ENCODE results near the gene PALM3.
"Not testable (repeated sequence)": the region's sequence is repeated elsewhere in the genome, so short reads cannot be mapped to it uniquely, and the experiment has no call there.

Gene PALM3

DNA sequence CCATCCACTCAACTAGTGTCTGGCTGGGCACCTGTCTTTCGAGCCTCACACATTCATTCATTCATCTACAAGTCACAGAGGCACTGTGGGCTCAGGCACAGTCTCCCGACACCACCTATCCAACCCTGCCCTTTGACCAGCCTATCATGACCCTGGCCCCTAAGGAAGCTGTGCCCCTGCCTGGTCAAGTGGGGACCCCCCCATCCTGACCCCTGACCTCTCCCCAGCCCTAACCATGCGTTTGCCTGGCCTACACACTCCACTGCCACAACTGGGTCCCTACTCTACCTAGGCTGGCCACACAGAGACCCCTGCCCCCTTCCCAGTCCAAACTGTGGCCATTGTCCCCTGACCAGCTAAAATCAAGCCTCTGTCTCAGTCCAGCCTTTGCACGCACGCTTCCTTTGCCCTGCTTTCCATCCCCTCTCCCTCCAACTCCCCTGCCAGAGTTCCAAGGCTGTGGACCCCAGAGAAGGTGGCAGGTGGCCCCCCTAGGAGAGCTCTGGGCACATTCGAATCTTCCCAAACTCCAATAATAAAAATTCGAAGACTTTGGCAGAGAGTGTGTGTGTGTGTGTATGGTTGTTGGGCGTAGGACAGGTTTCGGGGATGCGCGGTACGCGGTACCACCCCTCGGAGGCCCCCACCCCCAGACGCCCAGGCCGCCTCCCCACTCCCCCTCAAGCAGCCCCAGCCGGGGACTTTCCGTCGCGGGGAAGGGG lies 30.7 kb downstream of the PALM3 start:
- no peak for DNase-seq

DNA sequence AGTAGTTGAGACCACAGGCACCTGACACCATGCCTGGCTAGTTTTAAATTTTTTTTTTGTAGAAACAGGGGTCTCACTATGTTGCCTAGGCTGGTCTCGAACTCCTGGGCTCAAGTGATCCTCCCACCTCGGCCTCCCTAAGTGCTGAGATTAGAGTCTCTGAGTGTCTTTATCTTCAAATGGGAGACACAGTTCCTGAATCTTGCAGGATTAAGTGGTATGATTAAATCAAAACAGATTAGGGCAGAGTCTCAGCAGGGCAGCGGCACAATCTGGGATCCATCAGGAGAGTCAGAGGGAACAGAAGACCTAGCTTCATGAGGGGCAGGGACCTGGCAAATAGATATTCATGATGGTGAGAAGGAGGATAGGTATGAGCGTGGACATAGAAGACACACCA lies 33.0 kb downstream of the PALM3 start:
- DNase-seq, result no peak

DNA sequence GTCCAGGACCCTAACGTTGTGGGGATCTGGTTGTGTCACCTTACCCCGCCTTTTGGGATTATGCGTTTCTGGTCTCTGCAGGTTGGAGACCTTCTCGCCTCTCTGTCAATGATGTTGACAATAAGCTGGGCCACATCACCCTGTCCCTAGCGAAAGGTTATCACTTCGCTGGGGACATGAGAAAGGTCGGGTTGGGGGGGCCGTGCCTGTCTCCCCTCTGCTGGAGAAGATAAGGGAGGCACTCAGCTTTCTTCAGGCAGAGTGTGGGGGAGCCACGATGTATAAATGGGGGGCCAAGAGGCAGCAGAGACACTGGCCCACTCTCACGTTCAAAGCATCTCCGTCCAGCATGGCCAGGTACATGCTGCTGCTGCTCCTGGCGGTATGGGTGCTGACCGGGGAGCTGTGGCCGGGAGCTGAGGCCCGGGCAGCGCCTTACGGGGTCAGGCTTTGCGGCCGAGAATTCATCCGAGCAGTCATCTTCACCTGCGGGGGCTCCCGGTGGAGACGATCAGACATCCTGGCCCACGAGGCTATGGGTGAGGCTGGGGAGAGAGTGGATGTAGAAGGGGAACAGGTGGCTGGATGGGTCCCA lies 33.9 kb downstream of the PALM3 start, which contains the start of gene RLN3:
Gene RLN3, plus strand, starts transcription at position 293 of the 595 bp plus-strand sequence. Its CDS starts 57 bp downstream, at position 350.
- DNase-seq, result no peak

DNA sequence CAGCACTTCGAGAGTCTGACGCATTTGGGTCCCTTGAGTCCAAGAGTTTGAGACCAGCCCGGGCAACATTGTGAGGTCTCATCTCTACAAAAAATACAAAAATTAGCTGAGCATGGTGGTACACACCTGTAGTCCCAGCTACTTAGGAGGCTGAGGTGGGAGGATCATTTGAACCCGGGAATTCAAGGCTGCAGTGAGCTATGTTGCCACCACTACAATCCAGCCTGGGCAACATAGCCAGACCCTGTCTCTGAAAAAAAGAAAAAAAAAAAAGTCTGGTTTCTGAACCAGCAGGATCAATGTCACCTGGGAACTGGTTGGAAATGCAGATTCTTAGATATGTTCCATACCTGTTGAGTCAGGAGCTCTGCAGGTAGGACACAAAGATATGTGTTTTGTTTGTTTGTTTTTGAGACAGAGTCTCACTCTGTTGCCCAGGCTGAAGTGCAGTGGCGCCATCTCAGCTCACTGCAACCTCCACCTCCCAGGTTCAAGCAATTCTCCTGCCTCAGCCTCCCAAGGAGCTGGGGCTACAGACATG lies 35.2 kb downstream of the PALM3 start:
- not testable (repeated sequence) for DNase-seq

DNA sequence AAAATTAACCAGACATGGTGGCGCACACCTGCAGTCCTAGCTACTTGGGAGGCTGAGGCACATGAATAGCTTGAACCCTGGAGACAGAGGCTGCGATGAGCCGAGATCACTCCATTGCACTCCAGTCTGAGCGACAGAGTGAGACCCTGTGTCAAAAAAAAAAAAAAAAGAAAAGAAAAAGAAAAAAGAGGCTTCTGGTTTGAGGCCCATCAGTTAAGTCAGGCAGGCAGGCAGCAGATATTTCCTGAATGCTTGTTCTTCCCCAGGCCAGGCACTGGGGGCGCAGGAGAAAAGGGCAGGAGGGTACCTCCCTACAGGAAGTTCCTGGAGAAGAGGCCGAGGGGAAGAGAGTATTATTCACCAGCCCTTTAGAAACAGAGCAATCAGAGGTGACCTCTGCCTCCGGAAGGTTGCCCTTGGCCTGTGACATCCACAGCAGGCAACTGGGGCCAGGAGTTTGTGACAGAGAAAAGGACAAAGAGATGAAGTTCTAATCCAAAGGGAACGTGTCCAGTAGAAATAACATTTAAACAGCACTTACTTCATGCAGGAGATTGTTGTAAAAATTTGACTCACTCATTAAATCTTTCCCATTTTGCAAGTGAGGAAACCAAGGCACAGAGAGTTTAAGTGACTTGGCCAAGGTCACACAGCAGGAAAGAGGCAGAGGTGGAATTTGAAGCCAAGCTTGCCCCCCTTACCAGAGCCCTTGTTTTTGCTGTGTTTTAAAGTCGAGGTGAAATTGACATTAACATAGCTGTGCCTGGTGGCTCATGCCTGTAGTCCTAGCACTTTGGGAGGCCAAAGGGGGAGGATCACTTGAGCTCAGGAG lies 38.3 kb downstream of the PALM3 start:
- no peak for DNase-seq

DNA sequence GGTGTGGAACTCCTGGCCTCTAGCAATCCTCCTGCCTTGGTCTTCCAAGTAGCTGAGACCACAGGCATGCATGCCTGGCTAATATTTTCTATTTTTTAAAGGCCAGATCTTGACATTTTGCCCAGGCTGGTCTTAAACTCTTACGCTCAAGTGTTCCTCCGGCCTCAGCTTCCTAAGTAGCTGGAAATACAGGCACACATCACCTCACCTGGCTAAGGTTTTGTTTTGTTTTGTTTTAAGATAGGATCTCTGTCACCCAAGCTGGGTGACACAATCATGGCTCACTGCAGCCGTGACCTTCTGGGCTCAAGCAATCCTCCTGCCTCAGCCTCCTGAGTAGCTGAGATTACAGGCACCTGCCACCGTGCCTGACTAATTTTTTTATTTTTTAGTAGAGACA lies 39.4 kb downstream of the PALM3 start:
- no peak for DNase-seq

DNA sequence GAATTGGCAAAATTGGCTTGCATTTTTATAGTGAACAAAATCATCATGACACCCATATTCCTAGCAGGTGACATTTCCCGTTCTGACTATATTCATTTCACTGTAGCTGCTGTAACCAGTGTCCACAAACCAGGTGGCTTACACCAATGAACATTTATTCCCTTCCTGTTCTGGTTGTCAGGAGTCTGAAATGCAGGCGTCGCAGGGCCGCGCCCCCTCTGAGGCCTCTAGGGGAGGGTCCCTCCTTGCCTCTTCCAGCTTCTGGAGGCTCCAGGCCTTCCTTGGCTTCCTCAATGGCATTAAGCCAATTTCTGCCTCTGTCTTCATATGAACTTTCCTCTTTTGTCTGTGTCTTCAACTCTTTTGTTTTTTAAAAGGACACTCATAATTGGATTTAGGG lies 40.4 kb downstream of the PALM3 start:
- no peak for DNase-seq

DNA sequence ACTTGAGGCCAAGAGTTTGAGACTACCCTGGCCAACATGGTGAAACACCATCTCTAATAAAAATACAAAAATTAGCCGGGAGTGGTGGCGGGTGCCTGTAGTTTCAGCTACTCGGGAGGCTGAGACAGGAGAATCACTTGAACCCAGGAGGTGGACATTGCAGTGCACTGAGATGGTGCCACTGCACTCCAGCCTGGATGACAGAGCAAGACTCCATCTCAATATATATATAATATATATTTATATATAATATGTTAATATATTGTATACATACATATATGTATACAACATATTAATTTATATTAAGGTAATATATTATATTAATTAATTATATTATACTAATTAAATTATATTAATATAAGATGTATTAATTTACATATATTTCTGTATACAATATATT lies 42.1 kb downstream of the PALM3 start:
- DNase-seq, result not testable (repeated sequence)

DNA sequence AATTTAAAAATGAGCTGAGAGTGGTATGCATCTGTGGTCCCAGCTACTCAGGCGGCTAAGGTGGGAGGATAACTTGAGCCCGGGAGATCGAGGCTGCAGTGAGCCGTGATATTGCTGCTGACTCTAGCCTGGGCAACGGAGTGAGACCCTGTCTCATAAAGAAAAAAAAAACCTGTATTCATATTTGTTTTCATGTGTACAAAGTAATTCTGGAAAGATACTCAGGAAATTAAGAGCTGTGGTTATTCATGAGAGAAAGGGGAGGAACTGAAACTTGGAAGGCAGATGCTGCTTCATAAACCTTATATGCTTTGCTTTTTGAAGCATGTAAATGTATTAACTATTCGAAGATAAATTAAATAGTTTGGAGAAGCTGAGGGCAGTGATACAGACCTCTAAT lies 42.8 kb downstream of the PALM3 start:
- no peak for DNase-seq

DNA sequence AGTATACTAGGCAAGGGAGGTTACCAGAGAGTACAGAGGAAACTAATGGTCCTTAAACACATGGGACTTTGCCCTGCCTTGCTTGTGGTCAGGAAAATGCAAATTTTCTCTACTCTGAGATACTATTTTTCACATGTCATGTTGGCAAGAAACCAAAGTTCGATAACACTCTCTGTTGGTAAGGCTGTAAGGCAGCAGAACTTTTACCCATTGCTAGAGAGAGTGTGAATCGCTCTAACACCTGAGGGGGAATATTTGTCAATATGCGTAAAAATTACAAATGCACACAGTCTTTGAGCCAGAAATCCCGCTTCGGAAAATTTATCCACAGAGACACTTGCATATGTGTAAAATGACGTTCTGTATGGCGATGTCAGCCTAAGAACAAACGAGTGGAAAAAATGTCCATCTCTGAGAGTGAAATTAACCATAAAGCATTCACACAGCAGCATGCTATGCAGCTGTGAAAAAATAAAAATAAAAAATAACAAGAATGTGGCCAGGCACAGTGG lies 46.3 kb downstream of the PALM3 start:
- DNase-seq, result no peak

DNA sequence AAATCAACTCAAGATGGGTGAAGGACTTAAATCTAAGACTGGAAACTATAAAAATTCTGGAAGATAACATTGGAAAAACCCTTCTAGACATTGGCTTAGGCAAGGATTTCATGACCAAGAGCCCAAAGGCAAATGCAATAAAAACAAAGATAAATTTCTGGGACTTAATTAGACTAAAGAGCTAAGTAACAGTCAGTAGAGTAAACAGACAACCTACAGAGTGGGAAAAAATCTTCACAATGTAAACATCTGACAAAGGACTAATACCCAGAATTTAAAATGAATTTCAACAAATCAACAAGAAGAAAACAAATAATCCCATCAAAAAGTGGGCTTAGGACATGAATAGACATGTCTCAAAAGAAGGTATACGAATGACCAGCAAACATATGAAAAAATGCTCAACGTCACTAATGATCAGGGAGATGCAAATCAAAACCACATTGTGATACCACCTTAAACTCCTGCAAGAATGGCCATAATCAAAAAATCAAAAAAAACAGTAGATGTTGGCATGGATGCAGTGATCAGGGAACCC lies 49.4 kb downstream of the PALM3 start:
- DNase-seq, result no peak

DNA sequence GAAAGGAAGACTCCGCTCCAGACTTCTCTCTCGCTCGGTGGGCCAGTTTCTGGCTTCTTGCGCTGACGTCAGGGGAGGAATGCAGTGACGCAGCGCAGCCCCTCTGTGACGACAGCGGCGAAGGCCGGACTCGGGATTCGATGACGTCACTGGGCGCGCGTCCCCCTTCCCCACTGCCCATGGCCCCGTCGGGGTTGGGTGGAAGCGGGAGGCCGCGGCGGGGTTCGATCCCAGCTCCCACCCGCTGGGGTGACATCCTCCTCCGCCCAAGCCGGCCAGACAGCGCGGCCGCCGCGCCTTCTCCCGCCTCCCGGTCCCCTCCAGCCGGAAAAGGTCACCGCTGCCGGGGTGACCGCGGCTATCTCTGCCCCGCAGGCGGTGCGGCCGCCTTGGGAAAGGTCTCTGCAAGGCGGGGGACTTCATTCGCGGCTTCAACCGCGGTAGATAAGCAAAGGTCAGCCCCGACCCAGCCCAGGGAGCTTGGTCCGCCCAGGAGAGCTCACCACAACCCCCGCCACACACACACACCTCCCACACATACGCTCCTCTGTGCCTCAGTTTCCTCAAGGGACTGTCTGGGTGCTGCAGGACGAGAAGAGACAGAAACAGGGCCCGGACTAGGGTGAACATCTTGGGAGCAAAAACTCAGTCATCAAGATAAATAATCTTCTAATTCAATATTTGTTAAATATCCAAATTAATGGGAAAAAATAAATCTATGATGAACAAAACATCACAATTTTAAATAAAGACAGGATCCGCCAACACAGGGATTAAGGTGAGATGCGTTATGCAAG lies 54.9 kb downstream of the PALM3 start:
- DNase-seq, result no peak

DNA sequence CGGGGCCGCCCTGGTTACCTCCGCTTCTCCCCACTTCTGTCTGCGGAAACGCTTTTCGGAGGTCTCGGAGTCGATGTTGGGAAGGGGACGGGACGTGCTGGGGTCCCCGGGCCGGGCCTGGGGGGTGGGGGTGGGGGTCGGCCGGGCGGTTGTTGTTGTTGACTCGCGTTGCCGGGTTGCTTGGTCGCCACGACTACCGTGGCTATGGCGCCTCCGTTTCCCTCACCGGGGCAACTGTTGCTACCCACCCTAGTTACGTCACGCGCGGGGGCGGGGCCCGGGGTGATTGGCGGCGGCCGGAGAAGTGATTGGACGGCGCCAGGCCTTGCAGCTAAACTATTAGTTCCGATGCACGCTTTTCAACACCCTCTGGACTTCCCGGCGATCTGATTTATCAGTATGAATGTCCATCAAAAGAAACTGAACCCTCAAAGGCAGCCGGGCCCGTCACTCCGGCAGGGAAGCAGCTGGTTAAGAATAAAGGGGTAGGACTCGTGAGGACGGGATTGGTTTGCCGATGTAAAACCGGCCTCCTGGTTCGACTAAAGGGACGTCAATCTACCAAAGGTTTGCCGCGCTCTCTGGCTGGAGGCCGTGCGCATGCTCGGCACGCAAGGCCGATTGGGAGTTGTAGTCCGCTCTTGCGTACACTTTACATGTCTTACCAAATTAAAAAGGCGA lies 55.7 kb downstream of the PALM3 start, which contains the start of gene RFX1:
Gene RFX1, minus strand, starts transcription at position 236 of the 681 bp plus-strand sequence. CDS start 12,477 bp downstream, outside the sequence.
- DNase-seq, result peak; percentile 99

DNA sequence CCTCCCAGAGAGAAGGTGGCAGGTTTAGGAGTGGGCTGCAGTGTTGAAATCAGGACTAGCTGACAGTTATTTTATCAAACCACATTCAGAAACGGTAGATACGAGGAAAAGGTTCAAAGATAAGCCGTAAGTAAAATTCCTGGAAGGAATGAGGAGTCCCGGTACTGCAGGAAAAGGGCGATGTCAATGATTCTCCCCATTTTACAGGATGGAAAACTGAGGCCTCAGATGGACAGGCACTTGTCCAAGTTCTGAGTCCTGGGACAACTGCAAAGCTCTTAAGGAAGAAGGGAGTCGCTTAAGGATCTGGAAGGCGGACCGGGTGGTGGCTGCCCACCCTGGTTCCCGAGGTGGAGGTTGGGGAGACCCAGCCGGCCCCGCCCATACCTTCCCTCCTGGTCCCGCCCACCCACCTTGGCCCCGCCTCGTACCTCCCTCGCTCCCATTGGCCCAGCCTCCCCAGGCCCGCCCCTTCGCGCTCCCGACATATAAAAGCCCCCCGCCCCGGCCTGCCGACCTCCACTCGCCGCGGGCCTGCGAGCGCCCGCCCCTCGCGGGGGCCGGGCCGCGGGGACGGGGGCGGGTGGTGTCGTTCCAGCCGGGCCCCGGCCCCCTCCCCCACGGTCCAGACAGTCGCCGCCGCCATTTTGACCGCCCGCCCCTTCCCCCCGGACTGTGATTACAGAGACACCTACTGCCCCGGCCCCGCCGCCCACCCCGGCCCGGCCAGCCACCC lies 56.4 kb downstream of the PALM3 start:
- peak; percentile 89 for DNase-seq

DNA sequence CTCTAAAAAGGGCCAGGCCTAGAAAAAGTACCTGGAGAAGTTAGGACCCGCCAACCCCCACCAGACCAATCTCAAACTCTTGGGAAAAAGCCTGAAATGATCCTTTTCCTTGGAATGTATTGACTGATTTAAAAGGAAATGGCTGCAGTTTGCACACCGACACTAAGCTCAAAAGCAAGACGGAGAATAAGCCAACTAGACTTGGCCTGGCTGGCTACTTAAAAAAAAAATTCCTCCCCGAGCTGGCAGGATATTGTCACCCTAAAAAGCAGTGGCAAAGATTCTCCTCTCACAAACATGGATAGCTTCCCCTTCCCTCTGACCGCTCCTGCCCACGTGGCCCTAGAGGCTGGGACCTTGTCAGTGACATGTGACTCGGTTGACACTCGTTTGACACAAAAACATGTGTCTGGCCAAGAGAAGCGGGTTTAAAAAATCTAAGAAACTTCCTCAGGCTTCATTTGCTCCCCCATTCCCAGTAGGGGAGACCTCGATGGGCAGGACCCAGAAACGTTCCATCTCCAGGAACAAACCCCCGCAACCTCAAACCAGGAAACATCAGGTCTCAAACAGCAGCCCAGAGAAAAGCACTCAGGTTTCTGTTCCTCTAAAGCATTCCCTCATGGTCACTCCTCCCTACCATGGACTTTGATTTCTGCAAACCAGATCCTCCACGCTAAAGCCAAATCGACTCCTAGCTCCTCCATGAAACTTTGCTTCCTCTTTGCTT lies 57.1 kb downstream of the PALM3 start:
- no peak for DNase-seq

Data from activated gamma-delta T cell (primary cell).